GM21786 (cell line): ENCODE data around the gene LTBP2.

Experiments
- ATAC-seq: cut with Tn5 transposase; IDR thresholded peaks from one replicate; pipeline ENCODE4 v1.9.1; 2021; ENCODE audit not compliant: unreplicated experiment

LTBP2 gene

DNA sequence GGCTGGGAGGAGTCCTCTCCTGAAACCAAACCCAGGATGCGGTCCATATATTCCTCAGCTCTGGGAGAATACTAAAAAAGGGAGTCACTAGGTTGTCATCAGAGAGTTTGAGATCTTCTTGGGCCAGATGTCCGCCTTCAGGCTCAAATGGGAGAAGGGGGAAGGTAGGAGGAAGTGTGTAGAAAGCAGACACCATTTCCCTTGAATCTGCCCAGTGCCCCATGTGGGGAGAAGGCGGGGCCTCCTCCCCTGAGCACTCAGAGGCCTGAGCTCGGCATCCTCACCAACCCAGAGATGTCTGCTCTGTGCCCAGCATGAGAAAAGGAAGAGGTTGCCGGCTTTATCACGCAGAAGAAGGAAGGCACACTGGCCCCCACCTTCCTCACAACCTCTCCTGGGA is 37.3 kb downstream of the LTBP2 start:
- ATAC-seq = no peak

- no peak for ATAC-seq
Observed at GRCh38 chr14:74574090-74574433, 38.0 kb downstream of the LTBP2 start.

GRCh38 chr14:74573421-74574089 is 38.5 kb downstream of the LTBP2 start:
- ATAC-seq = no peak

- ATAC-seq = no peak
Observed at GRCh38 chr14:74572726-74573301, 39.2 kb downstream of the LTBP2 start.

DNA sequence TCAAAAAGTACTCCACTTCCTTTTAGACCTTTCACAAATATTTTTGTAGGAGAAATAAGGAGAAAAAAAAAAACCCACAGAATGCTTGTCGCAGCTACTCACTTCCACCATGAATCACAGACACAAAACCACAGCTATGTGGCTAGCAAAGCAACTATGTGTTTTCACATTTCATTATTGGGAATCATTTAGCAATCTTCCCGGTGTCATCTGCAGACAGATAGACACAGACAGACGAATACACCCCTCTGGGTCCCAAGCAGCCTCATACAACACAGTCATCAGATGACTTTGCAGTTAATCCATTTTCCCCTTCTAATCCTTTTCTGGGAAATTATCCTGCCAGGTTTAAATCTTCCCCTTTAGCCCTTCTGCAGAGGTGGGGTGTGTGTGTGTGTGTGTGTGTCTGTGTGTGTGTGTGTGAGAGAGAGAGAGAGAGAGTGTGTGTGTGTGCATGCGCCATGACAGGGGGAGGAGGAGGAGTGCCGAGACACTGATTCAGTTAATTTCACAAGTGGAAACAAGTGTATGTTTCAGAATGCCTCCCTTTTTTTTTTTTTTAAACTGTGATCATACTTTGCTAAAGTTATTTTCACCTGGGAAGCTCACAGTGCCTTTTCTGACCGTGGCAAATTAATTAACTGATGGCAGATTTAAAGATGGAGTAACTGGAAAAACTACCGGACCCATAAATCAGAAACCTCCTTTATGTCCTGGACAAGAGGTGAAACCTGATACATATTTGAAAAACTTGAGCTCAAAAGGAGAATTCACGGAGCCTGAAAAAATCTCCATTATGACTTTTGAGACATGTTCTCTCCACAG is 39.9 kb downstream of the LTBP2 start:
- no peak for ATAC-seq

- ATAC-seq = no peak
Observed at GRCh38 chr14:74571441-74571841, 40.6 kb downstream of the LTBP2 start.

- ATAC-seq = no peak
Observed at GRCh38 chr14:74570696-74571095, 41.3 kb downstream of the LTBP2 start.

DNA sequence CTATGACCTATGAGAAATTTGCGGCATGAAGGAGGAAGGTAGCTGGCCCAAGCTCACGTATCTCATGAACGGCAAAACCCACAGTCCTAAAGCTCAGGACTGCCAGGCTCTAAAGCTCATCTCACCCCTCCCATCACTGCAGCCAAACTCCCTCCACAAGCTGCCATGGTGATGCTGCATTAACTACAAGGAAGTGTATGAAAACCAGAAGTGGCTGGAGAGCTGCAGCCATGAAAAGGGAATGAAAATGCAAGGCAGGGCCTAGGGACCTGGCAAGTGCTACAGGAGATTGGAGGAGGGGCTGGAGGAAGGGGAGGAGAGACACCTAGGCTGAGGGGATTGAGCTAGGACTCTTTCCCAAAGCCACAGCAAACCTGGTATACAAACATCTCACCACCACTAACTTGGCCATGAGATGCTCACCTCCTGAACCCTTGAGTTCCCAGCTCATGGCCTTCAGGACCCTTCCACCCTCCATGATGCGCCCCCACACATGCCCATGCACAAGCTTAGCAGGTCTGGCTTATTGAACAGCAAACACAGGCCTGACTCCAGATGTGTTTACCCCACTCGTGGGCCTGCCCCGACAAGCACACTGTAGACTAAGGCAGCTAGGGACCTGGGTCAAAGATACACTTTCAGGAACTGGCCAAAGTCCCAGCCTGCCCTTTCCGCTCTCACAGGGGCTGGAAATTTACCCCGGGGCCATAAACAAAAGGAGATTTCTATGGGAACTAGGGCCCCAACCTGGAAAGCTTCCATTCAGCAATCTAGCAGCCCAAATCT is 42.0 kb downstream of the LTBP2 start:
- no peak for ATAC-seq

- no peak for ATAC-seq
Observed at GRCh38 chr14:74569387-74569786, 42.6 kb downstream of the LTBP2 start.

GRCh38 chr14:74568911-74569310 is 43.1 kb downstream of the LTBP2 start:
- ATAC-seq = no peak

DNA sequence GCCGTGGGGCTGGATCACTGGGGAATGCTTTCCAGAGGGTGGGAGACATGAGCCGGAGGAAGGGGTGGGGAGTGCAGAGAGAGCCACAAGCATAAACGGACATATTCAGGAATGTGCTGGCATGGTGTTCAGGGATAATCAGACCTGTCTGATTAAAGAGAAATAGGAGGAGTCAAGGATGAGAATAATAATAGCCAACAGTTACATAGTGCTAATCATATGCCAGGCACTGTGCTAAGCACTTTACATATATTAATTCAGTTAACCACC is 43.7 kb downstream of the LTBP2 start:
- no peak for ATAC-seq

DNA sequence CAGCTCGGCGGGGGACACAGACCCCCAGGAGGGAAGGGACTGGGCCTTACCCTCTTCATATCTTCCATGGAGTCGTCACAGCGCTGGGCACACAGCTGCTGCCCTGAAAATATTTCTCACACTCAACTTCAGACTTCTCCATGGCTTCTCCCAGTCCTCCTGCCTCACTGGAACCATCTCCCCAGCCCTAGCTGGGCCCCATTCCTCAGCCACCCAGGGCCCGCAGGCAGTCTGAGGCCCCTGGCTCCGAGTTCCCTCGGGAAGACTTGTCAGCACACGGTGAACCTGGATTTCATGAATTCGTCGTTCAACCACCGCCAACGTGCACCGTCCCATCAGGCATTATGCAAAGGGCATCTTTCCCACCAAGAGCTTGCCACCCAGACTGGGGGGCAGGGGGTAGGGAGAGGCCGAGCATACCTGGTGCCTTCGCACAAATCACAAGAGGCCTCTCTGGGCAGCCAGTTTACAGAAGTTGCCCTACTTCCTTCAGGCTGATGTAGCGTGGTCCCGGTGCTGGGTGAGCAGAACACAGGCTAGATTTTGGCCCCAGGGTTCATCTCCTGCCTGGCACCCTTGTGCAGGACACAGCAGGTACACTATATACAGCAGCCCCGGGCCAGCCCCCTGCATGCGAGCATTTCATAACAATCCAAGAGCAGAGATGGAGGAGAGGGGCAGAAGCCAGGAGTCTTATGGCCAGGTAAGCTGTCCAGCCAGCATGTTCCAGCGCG is 44.2 kb downstream of the LTBP2 start:
- ATAC-seq = no peak

DNA sequence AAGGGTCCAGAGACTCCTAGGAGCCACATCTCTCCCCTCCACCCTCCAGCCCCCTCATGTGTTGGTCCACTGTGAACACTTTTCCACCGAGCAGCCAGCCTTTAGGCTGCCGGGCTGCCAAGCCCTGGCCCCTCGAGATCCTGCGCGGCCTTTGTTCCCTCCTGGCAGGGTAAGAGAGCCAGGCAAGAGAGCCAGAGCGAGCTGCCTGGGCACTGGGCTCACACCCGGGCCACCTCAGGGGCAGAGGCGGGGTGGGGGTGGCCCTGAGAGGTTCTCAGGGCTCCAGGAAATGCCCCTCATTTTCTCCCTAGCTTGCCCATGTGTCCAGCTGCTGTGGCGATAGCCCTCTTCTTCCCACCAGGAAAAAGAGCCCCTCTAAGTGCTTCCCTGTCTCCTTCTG is 44.8 kb downstream of the LTBP2 start:
- ATAC-seq = no peak

DNA sequence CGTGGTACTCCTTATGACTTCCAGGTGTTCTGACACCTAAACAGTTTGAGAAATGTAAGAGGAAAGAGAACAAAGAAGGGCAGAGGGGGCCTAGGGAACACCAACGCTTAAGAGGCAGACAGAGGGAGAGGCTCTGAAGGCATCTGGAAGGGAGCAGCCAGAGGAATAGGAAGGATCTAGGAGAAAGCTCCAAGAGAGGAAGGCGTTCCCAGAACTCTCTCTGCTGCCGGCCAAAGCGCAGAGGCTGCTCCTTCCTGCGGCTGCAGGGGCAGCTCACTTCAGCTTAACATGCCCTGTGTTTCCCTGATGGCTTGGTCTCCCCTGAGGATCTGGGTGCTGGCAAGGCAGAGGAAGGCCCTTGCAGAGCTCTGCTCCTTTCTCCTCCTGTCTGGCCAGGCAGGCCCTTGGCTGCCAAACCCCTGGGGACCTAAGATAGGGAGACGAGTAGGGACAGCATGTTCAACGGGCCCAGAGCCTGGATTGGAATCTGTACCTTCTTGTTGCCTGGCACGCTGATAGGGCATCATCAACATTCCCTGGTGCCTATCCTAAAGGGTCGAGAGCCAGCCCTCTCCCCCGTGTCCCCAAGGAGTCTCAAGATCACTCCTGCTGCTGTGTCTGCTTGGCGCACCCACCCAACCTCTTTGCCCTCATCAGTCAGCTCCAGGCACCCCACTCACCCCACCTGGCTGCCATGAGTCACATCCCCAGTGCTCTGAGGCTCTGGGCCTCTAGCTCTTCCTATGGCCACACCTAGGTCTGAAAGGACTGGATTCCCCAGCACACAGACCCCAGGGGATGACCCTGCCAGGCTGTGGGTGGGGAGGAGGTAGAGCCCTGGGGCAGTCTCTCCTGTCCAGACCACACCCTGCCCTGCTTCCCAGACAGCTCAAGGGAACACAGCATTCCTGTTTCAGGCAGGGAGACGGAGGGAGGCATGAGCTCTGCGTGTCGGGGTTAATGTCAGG is 45.6 kb downstream of the LTBP2 start:
- no peak for ATAC-seq

DNA sequence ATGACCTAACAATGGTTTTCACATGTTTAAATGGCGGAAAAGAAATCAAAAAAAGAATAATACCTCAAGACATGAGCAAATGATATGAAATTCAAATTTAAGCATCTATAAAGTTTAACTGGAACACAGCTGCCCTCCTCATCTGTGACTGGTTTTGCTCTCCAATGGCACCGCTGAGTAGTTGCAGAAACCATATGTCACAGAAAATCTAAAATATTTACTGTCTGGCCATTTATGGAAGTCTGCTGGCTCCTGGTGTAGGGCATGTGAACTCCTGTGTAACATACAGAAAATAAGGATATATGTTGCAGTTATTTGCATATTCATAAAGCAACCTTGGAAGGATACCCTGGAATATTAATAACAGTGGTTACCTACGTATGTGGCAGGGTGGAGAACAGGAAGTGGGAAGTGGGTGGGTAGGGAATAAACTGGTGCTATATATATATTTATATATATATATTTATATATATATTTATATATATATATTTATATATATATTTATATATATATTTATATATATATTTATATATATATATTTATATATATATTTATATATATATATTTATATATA is 48.4 kb downstream of the LTBP2 start:
- no peak for ATAC-seq

GRCh38 chr14:74563233-74563585 is 48.8 kb downstream of the LTBP2 start:
- no peak for ATAC-seq

DNA sequence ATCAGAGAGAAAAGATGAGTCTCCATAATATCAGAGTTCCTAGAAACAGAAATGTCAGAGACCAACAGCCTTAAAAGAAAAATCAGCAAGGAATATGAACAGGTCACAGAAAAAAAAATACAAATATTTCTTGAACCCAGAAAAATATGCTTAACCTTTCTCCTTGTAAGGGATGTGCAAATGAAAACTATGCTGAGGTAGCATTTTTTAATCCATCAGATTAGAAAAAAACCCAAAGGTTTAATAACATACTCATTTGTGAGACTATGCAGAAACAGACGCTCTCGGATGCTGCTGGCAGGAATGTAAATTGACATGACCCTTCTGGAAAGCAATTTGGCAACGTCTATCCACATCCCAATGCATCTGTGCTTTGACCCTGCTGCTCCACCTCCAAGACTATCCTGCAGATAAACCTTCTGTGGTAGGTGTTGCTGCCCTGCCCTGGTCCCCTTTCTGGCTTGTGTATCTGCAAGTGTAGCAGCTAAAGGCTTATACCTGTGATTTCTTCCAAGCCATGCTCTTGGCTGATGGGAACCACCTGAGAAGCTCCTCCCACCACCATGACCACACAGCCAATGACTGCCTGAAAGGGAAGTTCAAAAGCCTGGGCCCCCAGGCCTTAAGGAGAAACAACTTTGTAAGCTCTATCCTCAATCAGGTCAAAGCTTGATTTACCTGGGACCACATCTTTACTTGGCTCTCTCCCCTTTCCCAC is 49.4 kb downstream of the LTBP2 start:
- ATAC-seq = no peak

GRCh38 chr14:74558655-74559054 is 53.4 kb downstream of the LTBP2 start:
- no peak for ATAC-seq

GRCh38 chr14:74557691-74558090 is 54.3 kb downstream of the LTBP2 start:
- ATAC-seq = no peak
